Measurements from ENCODE around the gene CREB3. TPM values are rescaled to one million over a fixed set of nuclear protein-coding genes. Genes with fewer than 3 reads are reported as not detected.

CREB3 gene
- total and polyA plus RNA-seq, 2 donors from 2014 or later = 40.5 to 52.0 TPM

GRCh38 chr9:35743880-35744518 lies 11.5 kb downstream of the CREB3 start:
- no peak overlapping the region for H3K9ac ChIP-seq (ENCODE audit: low read length in 3 of 3)
- no peak for FAIRE-seq

GRCh38 chr9:35745569-35745968 lies 13.1 kb downstream of the CREB3 start:
- intact Hi-C loops (cut with DNase I) = no loop called here
- Histone ChIP-seq H3K4me1 (ENCODE audit: control insufficient read depth in 2 of 3, insufficient read depth in 2 of 3, low read depth in 1 of 3, low read length in 3 of 3) (peaks cover 0 to 26% (median 11%) of the 10 kb centered on the region in 3 donors), H3K4me3 (ENCODE audit: low read length in 3 of 3) (peak overlapping the region in 2 of 3 donors; percentile 20 to 91), H3K27ac (ENCODE audit: low read depth in 2 of 2, low read length in 2 of 2) (no peak overlapping the region), H3K27me3 (ENCODE audit: control insufficient read depth, insufficient read depth, low read length) (no peaks in the 10 kb centered on the region), H3K36me3 (ENCODE audit: control insufficient read depth in 2 of 3, insufficient read depth in 3 of 3, low read length in 3 of 3) (peaks cover 5 to 40% (median 32%) of the 10 kb centered on the region in 3 donors), H3K9me3 (ENCODE audit: control insufficient read depth in 2 of 3, insufficient read depth in 1 of 3, low read length in 3 of 3) (no peaks in the 10 kb centered on the region), H3K9ac (ENCODE audit: low read length in 3 of 3) (peak overlapping the region in 1 of 3 donors; percentile 53)
- no peak for TF ChIP-seq CTCF (IDR thresholded peaks at IDR 0.05; ENCODE audit: borderline replicate concordance, extremely low read depth, insufficient read depth)
- FAIRE-seq (no peak), DNase-seq (no peak)

More at GRCh38 chr9:35743880-35744518, 11.5 kb downstream of the CREB3 start:
- no peak overlapping the region for H3K27ac ChIP-seq (ENCODE audit: low read depth in 2 of 2, low read length in 2 of 2)
- no peak for TF ChIP-seq CTCF (IDR thresholded peaks at IDR 0.05; ENCODE audit: borderline replicate concordance, extremely low read depth, insufficient read depth)
- H3K36me3 ChIP-seq (ENCODE audit: control insufficient read depth in 2 of 3, insufficient read depth in 3 of 3, low read length in 3 of 3) = peaks cover 11 to 55% (median 46%) of the 10 kb centered on the region in 3 donors
- no peak for DNase-seq
- intact Hi-C loops (cut with DNase I) = no loop called here
- H3K4me1 ChIP-seq (ENCODE audit: control insufficient read depth in 2 of 3, insufficient read depth in 2 of 3, low read depth in 1 of 3, low read length in 3 of 3) = peaks cover 0 to 17% (median 11%) of the 10 kb centered on the region in 3 donors
- no peak overlapping the region for H3K4me3 ChIP-seq (ENCODE audit: low read length in 3 of 3)
- H3K27me3 ChIP-seq (ENCODE audit: control insufficient read depth, insufficient read depth, low read length) = no peaks in the 10 kb centered on the region
- H3K9me3 ChIP-seq (ENCODE audit: control insufficient read depth in 2 of 3, insufficient read depth in 1 of 3, low read length in 3 of 3) = no peaks in the 10 kb centered on the region

GRCh38 chr9:35746583-35746982 lies 14.1 kb downstream of the CREB3 start:
- H3K36me3 ChIP-seq (ENCODE audit: control insufficient read depth in 2 of 3, insufficient read depth in 3 of 3, low read length in 3 of 3) = peaks cover 11 to 43% (median 34%) of the 10 kb centered on the region in 3 donors
- DNase-seq (no peak), FAIRE-seq (no peak)
- H3K27ac ChIP-seq (ENCODE audit: low read depth in 2 of 2, low read length in 2 of 2) = no peak overlapping the region
- no peaks in the 10 kb centered on the region for H3K9me3 ChIP-seq (ENCODE audit: control insufficient read depth in 2 of 3, insufficient read depth in 1 of 3, low read length in 3 of 3)
- H3K4me3 ChIP-seq (ENCODE audit: low read length in 3 of 3) = peak overlapping the region; percentile 43 to 91 (median 81)
- no peak for TF ChIP-seq CTCF (IDR thresholded peaks at IDR 0.05; ENCODE audit: borderline replicate concordance, extremely low read depth, insufficient read depth)
- no peaks in the 10 kb centered on the region for H3K27me3 ChIP-seq (ENCODE audit: control insufficient read depth, insufficient read depth, low read length)
- peaks cover 0 to 26% (median 11%) of the 10 kb centered on the region in 3 donors for H3K4me1 ChIP-seq (ENCODE audit: control insufficient read depth in 2 of 3, insufficient read depth in 2 of 3, low read depth in 1 of 3, low read length in 3 of 3)
- peak overlapping the region in 2 of 3 donors; percentile 12 to 96 for H3K9ac ChIP-seq (ENCODE audit: low read length in 3 of 3)
- intact Hi-C loops (cut with DNase I) = no loop called here
